ENCODE results near the gene FAIM2.

DNA sequence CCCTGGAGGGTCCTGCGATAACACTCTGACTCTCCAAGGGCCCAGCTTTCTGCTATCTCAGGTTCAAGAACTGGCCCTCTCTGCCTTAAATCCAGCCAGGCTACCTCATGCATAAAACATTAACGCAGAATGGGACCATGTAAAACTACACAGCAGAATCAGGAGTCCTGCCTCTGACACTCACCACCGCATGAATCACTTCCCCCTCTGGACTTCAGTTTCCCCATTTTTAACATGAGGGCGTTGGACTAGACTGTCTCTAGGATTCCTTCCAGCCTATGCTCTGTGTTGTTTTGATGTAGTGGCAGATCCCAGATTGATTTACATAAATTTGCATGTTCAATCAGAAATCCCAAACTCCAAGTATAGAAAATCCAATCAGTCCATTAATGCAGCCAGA is 78.8 kb downstream of the FAIM2 start:
- TF ChIP-seq, protein P1, sequence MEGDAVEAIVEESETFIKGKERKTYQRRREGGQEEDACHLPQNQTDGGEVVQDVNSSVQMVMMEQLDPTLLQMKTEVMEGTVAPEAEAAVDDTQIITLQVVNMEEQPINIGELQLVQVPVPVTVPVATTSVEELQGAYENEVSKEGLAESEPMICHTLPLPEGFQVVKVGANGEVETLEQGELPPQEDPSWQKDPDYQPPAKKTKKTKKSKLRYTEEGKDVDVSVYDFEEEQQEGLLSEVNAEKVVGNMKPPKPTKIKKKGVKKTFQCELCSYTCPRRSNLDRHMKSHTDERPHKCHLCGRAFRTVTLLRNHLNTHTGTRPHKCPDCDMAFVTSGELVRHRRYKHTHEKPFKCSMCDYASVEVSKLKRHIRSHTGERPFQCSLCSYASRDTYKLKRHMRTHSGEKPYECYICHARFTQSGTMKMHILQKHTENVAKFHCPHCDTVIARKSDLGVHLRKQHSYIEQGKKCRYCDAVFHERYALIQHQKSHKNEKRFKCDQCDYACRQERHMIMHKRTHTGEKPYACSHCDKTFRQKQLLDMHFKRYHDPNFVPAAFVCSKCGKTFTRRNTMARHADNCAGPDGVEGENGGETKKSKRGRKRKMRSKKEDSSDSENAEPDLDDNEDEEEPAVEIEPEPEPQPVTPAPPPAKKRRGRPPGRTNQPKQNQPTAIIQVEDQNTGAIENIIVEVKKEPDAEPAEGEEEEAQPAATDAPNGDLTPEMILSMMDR (IDR thresholded peaks at IDR 0.05; ENCODE audit: insufficient read depth, low read length): no peak
- TF ChIP-seq, protein P2, sequence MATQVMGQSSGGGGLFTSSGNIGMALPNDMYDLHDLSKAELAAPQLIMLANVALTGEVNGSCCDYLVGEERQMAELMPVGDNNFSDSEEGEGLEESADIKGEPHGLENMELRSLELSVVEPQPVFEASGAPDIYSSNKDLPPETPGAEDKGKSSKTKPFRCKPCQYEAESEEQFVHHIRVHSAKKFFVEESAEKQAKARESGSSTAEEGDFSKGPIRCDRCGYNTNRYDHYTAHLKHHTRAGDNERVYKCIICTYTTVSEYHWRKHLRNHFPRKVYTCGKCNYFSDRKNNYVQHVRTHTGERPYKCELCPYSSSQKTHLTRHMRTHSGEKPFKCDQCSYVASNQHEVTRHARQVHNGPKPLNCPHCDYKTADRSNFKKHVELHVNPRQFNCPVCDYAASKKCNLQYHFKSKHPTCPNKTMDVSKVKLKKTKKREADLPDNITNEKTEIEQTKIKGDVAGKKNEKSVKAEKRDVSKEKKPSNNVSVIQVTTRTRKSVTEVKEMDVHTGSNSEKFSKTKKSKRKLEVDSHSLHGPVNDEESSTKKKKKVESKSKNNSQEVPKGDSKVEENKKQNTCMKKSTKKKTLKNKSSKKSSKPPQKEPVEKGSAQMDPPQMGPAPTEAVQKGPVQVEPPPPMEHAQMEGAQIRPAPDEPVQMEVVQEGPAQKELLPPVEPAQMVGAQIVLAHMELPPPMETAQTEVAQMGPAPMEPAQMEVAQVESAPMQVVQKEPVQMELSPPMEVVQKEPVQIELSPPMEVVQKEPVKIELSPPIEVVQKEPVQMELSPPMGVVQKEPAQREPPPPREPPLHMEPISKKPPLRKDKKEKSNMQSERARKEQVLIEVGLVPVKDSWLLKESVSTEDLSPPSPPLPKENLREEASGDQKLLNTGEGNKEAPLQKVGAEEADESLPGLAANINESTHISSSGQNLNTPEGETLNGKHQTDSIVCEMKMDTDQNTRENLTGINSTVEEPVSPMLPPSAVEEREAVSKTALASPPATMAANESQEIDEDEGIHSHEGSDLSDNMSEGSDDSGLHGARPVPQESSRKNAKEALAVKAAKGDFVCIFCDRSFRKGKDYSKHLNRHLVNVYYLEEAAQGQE (IDR thresholded peaks at IDR 0.05; ENCODE audit: insufficient replicate concordance, low read depth): no peak
- TF ChIP-seq POLR2AphosphoS5 (IDR thresholded peaks at IDR 0.05; ENCODE audit: low read depth) (no peak), SPI1 (IDR thresholded peaks at IDR 0.05; ENCODE audit: borderline replicate concordance, low read depth) (peak; percentile 89)
